WTC11 (cell line): ENCODE results near the gene SLC30A5. TPM values are rescaled to one million over a fixed set of nuclear protein-coding genes. Genes with fewer than 3 reads are reported as not detected.
A peak's percentile ranks its signal among the peaks of the same experiment; 100 is the strongest.

Experiments
- ATAC-seq: fragments of 200-7000 bp; cut with Tn5 transposase; 2 replicates; pipeline ENCODE4 v1.10.0; 2021; ENCODE audit warnings: mild to moderate bottlenecking, moderate library complexity
- CTCF ChIA-PET: fragments of 300-600 bp; sonication (Branson Sonifier 250); formaldehyde crosslinking; loops from one replicate; lab custom pipeline; 2021; ENCODE audit warnings: antibody characterized with exemption; lab: Charles Lee
- POLR2A ChIA-PET: fragments of 350-600 bp; sonication (Branson Sonifier 250); formaldehyde crosslinking; loops from one replicate; lab custom pipeline; 2021; ENCODE audit warnings: antibody characterized with exemption; lab: Charles Lee
- DNase-seq: peaks from one replicate; pipeline ENCODE4 v3.0.0; 2021; ENCODE audit warnings: low spot score
- H3K27ac Mint-ChIP-seq: 2 replicates; pipeline ENCODE4 v1.8.0; 2021; ENCODE audit warnings: mixed read lengths
- H3K27me3 Mint-ChIP-seq: 2 replicates; pipeline ENCODE4 v1.8.0; 2021; ENCODE audit warnings: low read depth, mild to moderate bottlenecking, moderate library complexity, mixed read lengths
- H3K36me3 Mint-ChIP-seq: 2 replicates; pipeline ENCODE4 v1.8.0; 2021; ENCODE audit warnings: mixed read lengths
- H3K4me1 Mint-ChIP-seq: 2 replicates; pipeline ENCODE4 v1.8.0; 2022; ENCODE audit warnings: mixed read lengths
- H3K4me3 Mint-ChIP-seq: 2 replicates; pipeline ENCODE4 v1.8.0; 2021; ENCODE audit warnings: mild to moderate bottlenecking, moderate library complexity, mixed read lengths
- H3K9me3 Mint-ChIP-seq: 2 replicates; pipeline ENCODE4 v1.8.0; 2021; ENCODE audit warnings: mixed read lengths
- AFF4 ChIP-seq: sonication (generic); formaldehyde crosslinking; IDR thresholded peaks from 2 replicates; pipeline ENCODE4 v1.8.1; 2023; ENCODE audit warnings: mild to moderate bottlenecking, missing genetic modification reagents, borderline replicate concordance
- EMX1 ChIP-seq: fragments of 250-450 bp; sonication (Bioruptor Pico); IDR thresholded peaks from 2 replicates; pipeline ENCODE4 v1.8.0; 2021; ENCODE audit warnings: mild to moderate bottlenecking
- ERG ChIP-seq: fragments of 250-450 bp; sonication (Bioruptor Pico); IDR thresholded peaks from 2 replicates; pipeline ENCODE4 v1.8.0; 2021; ENCODE audit warnings: mild to moderate bottlenecking
- ESRRA ChIP-seq: sonication (generic); formaldehyde crosslinking; IDR thresholded peaks from 2 replicates; pipeline ENCODE4 v1.8.1; 2022; ENCODE audit warnings: mild to moderate bottlenecking, missing genetic modification reagents, borderline replicate concordance
- GABPB1 ChIP-seq: sonication (generic); formaldehyde crosslinking; IDR thresholded peaks from 2 replicates; pipeline ENCODE4 v1.8.1; 2023; ENCODE audit warnings: mild to moderate bottlenecking, missing genetic modification reagents
- JUN ChIP-seq: sonication (generic); formaldehyde crosslinking; IDR thresholded peaks from 2 replicates; pipeline ENCODE4 v1.8.0; 2023; ENCODE audit warnings: mild to moderate bottlenecking, missing genetic modification reagents
- MAX ChIP-seq: sonication (generic); formaldehyde crosslinking; IDR thresholded peaks from 2 replicates; pipeline ENCODE4 v1.8.0; 2022; ENCODE audit warnings: mild to moderate bottlenecking, missing genetic modification reagents
- MXD4 ChIP-seq: fragments of 250-450 bp; sonication (Bioruptor Pico); IDR thresholded peaks from 2 replicates; pipeline ENCODE4 v1.8.0; 2021; ENCODE audit warnings: mild to moderate bottlenecking, moderate library complexity, borderline replicate concordance
- NR1H2 ChIP-seq: sonication (generic); formaldehyde crosslinking; IDR thresholded peaks from 2 replicates; pipeline ENCODE4 v1.9.0; 2021; ENCODE audit warnings: mild to moderate bottlenecking, moderate library complexity, missing genetic modification reagents
- PREB ChIP-seq: sonication (generic); formaldehyde crosslinking; IDR thresholded peaks from 2 replicates; pipeline ENCODE4 v1.8.1; 2022; ENCODE audit warnings: mild to moderate bottlenecking, missing genetic modification reagents, moderate library complexity, borderline replicate concordance
- SOX15 ChIP-seq: fragments of 250-450 bp; sonication (Bioruptor Pico); IDR thresholded peaks from 2 replicates; pipeline ENCODE4 v1.9.0; 2021; ENCODE audit warnings: mild to moderate bottlenecking
- ZNF396 ChIP-seq: fragments of 250-450 bp; sonication (Bioruptor Pico); IDR thresholded peaks from 2 replicates; pipeline ENCODE4 v1.8.0; 2021; ENCODE audit warnings: mild to moderate bottlenecking, moderate library complexity, borderline replicate concordance
- ZSCAN18 ChIP-seq: fragments of 250-450 bp; sonication (Bioruptor Pico); IDR thresholded peaks from 2 replicates; pipeline ENCODE4 v2.1.2; 2022; ENCODE audit warnings: mild to moderate bottlenecking, moderate library complexity
- total RNA-seq: library from RNA; stranded (reverse); gene quantifications from 3 replicates; pipeline ENCODE4 v1.2.3, GENCODE V29; 2021

Gene SLC30A5
- total RNA-seq, 1 experiment from 2014 or later: 34.1 TPM

- ATAC-seq (no peak), DNase-seq (no peak)
- Mint-ChIP-seq H3K9me3 (peaks cover 4% of the 10 kb centered on the region; the same call in 1 of the 2 replicates), H3K27ac (no peak overlapping the region), H3K4me3 (no peak overlapping the region), H3K4me1 (peaks cover 4% of the 10 kb centered on the region), H3K36me3 (no peaks in the 10 kb centered on the region), H3K27me3 (no peaks in the 10 kb centered on the region)
- POLR2A ChIA-PET: no interaction called here
- TF ChIP-seq AFF4 (CRISPR knock-in tag) (no peak), GABPB1 (0 out of 2 replicates have a peak, but pooled peaks have one; percentile 25)
- CTCF ChIA-PET: interaction anchor here (1.3 kb wide), 1 partner anchor 15 kb away, joined by 5 read pairs; the partner anchor contains the start of gene SLC30A5
These were observed 14.8 kb upstream of the SLC30A5 start for GRCh38 chr5:69078921-69079540.

- H3K36me3 Mint-ChIP-seq: no peaks in the 10 kb centered on the region
- H3K27me3 Mint-ChIP-seq: no peaks in the 10 kb centered on the region
- ATAC-seq (no peak), DNase-seq (no peak)
- ChIA-PET CTCF (interaction anchor here (1.3 kb wide), 1 partner anchor 14 kb away, joined by 5 read pairs; the partner anchor contains the start of gene SLC30A5), POLR2A (no interaction called here)
- TF ChIP-seq NR1H2: no peak
- no peak for TF ChIP-seq ZNF396
- no peak for TF ChIP-seq MXD4 (CRISPR knock-in tag)
- TF ChIP-seq PREB (CRISPR knock-in tag): no peak
- no peak for TF ChIP-seq JUN
- H3K4me3 Mint-ChIP-seq: no peak overlapping the region
- peaks cover 4% of the 10 kb centered on the region; the same call in 1 of the 2 replicates for H3K9me3 Mint-ChIP-seq
- no peak overlapping the region for H3K27ac Mint-ChIP-seq
- peaks cover 4% of the 10 kb centered on the region for H3K4me1 Mint-ChIP-seq
These were observed 14.3 kb upstream of the SLC30A5 start for GRCh38 chr5:69079556-69079955.

GRCh38 chr5:69083412-69083811, 10.4 kb upstream of the SLC30A5 start:
- ATAC-seq (peak; percentile 100), DNase-seq (peak; percentile 35)
- no peaks in the 10 kb centered on the region for H3K36me3 Mint-ChIP-seq
- ChIA-PET POLR2A (no interaction called here), CTCF (interaction anchor here (1.0 to 3.7 kb wide), 4 partner anchors 10 to 198 kb away, joined by 3 to 32 read pairs (median 10); partner anchors contain the start of gene SLC30A5)
- no peaks in the 10 kb centered on the region for H3K9me3 Mint-ChIP-seq
- TF ChIP-seq ERG (CRISPR knock-in tag) (no peak), MAX (CRISPR knock-in tag) (peak; percentile 37; the same call in 1 of the 2 replicates), ZSCAN18 (CRISPR knock-in tag) (no peak), SOX15 (CRISPR knock-in tag) (no peak), ESRRA (CRISPR knock-in tag) (no peak), EMX1 (CRISPR knock-in tag) (no peak)
- H3K4me1 Mint-ChIP-seq: peaks cover 4% of the 10 kb centered on the region
- H3K4me3 Mint-ChIP-seq: no peak overlapping the region
- H3K27me3 Mint-ChIP-seq: no peaks in the 10 kb centered on the region
- no peak overlapping the region for H3K27ac Mint-ChIP-seq
